Thyroid gland (tissue), 4 donors: Measurements from ENCODE around the gene TPSG1.

Experiments used
- CTCF ChIP-seq, 6 experiments: fragments of 200-600 bp in 3 of 6; fragments of 450-650 bp in 3 of 6; sonication (generic) in 3 of 6; IDR thresholded peaks; one replicate each; pipeline ENCODE4 v1.5.1; 2016 to 2019; ENCODE audit warnings: antibody characterized with exemption in 6 of 6, mild to moderate bottlenecking in 2 of 6, inconsistent platforms in 1 of 6, moderate library complexity in 1 of 6
- POLR2A ChIP-seq, 2 donors: fragments of 450-650 bp; IDR thresholded peaks; one replicate each; pipeline ENCODE4 v1.6.1; 2017; ENCODE audit warnings: antibody characterized with exemption in 2 of 2, mild to moderate bottlenecking in 2 of 2, moderate library complexity in 1 of 2

- TF ChIP-seq CTCF (IDR thresholded peaks at IDR 0.05) (no peak), POLR2A (IDR thresholded peaks at IDR 0.05) (no peak)
These were observed 6.0 kb downstream of the TPSG1 start for GRCh38 chr16:1218930-1219611.
